ENCODE measurements around the gene CHST6.
A peak's percentile ranks its signal among the peaks of the same experiment; 100 is the strongest.
"Not testable (repeated sequence)": the region's sequence is repeated elsewhere in the genome, so short reads cannot be mapped to it uniquely, and the experiment has no call there.

CHST6 gene

GRCh38 chr16:75495076-75495674 is at the start of gene CHST6:
TSS of gene CHST6 (minus strand) at chr16:75495441. CDS start at chr16:75479828, 15,613 bp downstream.
- DNase-seq = peak; percentile 50

- DNase-seq = not testable (repeated sequence)
These were observed 47.2 kb upstream of the CHST6 start for GRCh38 chr16:75542462-75542861.

- DNase-seq = no peak
These were observed 46.0 kb upstream of the CHST6 start for GRCh38 chr16:75541236-75541635.

- DNase-seq = not testable (repeated sequence)
These were observed 43.8 kb upstream of the CHST6 start for GRCh38 chr16:75538882-75539565.

GRCh38 chr16:75537776-75538175 is 42.5 kb upstream of the CHST6 start:
- DNase-seq = no peak

GRCh38 chr16:75535901-75536300 is 40.7 kb upstream of the CHST6 start, which contains the start of gene CHST5:
TSS of gene CHST5 (minus strand) at chr16:75536108. CDS start at chr16:75530384, 5,724 bp downstream.
- no peak for DNase-seq

- no peak for DNase-seq
These were observed 40.1 kb upstream of the CHST6 start for GRCh38 chr16:75535211-75535843.

- DNase-seq = no peak
These were observed 39.4 kb upstream of the CHST6 start for GRCh38 chr16:75534560-75535205.

- no peak for DNase-seq
These were observed 37.5 kb upstream of the CHST6 start for GRCh38 chr16:75532791-75533190.

GRCh38 chr16:75532142-75532765 is 37.0 kb upstream of the CHST6 start:
- DNase-seq = no peak

- DNase-seq = no peak
These were observed 34.7 kb upstream of the CHST6 start for GRCh38 chr16:75529959-75530358.

GRCh38 chr16:75529056-75529905 is 34.0 kb upstream of the CHST6 start:
- DNase-seq = no peak

- no peak for DNase-seq
These were observed 32.6 kb upstream of the CHST6 start for GRCh38 chr16:75527825-75528299.

GRCh38 chr16:75526032-75526790 is 31.0 kb upstream of the CHST6 start:
- no peak for DNase-seq

- no peak for DNase-seq
These were observed 23.9 kb upstream of the CHST6 start for GRCh38 chr16:75519175-75519574.

GRCh38 chr16:75516189-75516966 is 21.1 kb upstream of the CHST6 start:
- DNase-seq = not testable (repeated sequence)

GRCh38 chr16:75514296-75514695 is 19.1 kb upstream of the CHST6 start:
- DNase-seq = no peak

- peak; percentile 89 for DNase-seq
These were observed 11.3 kb upstream of the CHST6 start for GRCh38 chr16:75506574-75506973.

GRCh38 chr16:75506107-75506506 is 10.9 kb upstream of the CHST6 start:
- DNase-seq = no peak

GRCh38 chr16:75503801-75504200 is 8.6 kb upstream of the CHST6 start:
- DNase-seq = no peak

All from fibroblast of upper back skin (primary cell).